HepG2 (cell line): ENCODE results near the gene ZNF234. TPM values are rescaled to one million over a fixed set of nuclear protein-coding genes. Genes with fewer than 3 reads are reported as not detected.

Experiments used
- DMAP1 ChIP-seq: IDR thresholded peaks from 2 replicates; pipeline ENCODE4 v1.6.1; 2016
- IRF2 ChIP-seq: IDR thresholded peaks from 2 replicates; pipeline ENCODE4 v1.6.1; 2018; ENCODE audit warnings: missing genetic modification reagents, missing compliant biosample characterization
- KDM1A ChIP-seq: IDR thresholded peaks from 2 replicates; pipeline ENCODE4 v1.6.1; 2016; ENCODE audit warnings: missing compliant biosample characterization
- KLF12 ChIP-seq: sonication (generic); formaldehyde crosslinking; IDR thresholded peaks from 2 replicates; pipeline ENCODE4 v1.4.0; 2020; ENCODE audit warnings: missing genetic modification reagents, borderline replicate concordance
- KLF16 ChIP-seq, 2 experiments: sonication (generic) in 1 of 2; formaldehyde crosslinking in 1 of 2; IDR thresholded peaks; 2 replicates each; pipeline versions ENCODE4 v1.6.1 to v1.8.0; 2016 to 2023; ENCODE audit warnings: missing genetic modification reagents in 2 of 2, missing compliant biosample characterization in 1 of 2
- NFRKB ChIP-seq: fragments of 450-650 bp; IDR thresholded peaks from 2 replicates; pipeline ENCODE4 v1.6.1; 2017
- ONECUT2 ChIP-seq: sonication (generic); formaldehyde crosslinking; IDR thresholded peaks from 2 replicates; pipeline ENCODE4 v1.4.0; 2020; ENCODE audit warnings: missing genetic modification reagents
- RFXANK ChIP-seq: IDR thresholded peaks from 2 replicates; pipeline ENCODE4 v1.6.1; 2016
- SIX1 ChIP-seq: sonication (generic); formaldehyde crosslinking; IDR thresholded peaks from 2 replicates; pipeline ENCODE4 v1.4.0; 2020; ENCODE audit warnings: missing genetic modification reagents, borderline replicate concordance
- SUZ12 ChIP-seq: fragments of 150-350 bp; IDR thresholded peaks from 2 replicates; pipeline ENCODE4 v1.6.1; 2014; ENCODE audit warnings: low read depth, low read length
- ZNF143 ChIP-seq: sonication (generic); formaldehyde crosslinking; IDR thresholded peaks from 2 replicates; pipeline ENCODE4 v1.4.0; 2020; ENCODE audit warnings: missing genetic modification reagents
- ZNF20 ChIP-seq: sonication (generic); formaldehyde crosslinking; IDR thresholded peaks from 2 replicates; pipeline ENCODE4 v1.4.0; 2020; ENCODE audit warnings: mild to moderate bottlenecking, moderate library complexity, missing genetic modification reagents
- polyA plus RNA-seq, 8 experiments: library from polyadenylated mRNA; depleted of rRNA in 3 of 8; stranded (reverse) in 7 of 8; unstranded in 1 of 8; fragments of >200 nt; fragmentation: Illumina TruSeq in 4 of 8; extraction: Trizol in 4 of 8; gene quantifications; 2 replicates each; pipeline versions ENCODE4 v1.2.1 to v1.2.3, GENCODE V29; 2011 to 2016; ENCODE audit warnings: low read depth in 4 of 8, missing spikeins in 1 of 8, mixed read lengths in 1 of 8; ENCODE audit not compliant: insufficient read depth in 1 of 8
- total RNA-seq, 5 experiments: library from RNA; depleted of rRNA; stranded (reverse); fragments of >200 nt; fragmentation: Illumina TruSeq; extraction: Trizol; gene quantifications; 2 replicates each; pipeline ENCODE4 v1.2.3, GENCODE V29; 2016; ENCODE audit warnings: low read depth in 1 of 5
- TF ChIP-seq, protein P1 (sequence below), 2 experiments: fragments of 450-650 bp in 1 of 2; sonication (generic) in 1 of 2; formaldehyde crosslinking in 1 of 2; IDR thresholded peaks; 2 replicates each; pipeline versions ENCODE4 v1.6.1 to v1.8.0; 2016 to 2022; ENCODE audit warnings: antibody characterized with exemption in 1 of 2, mild to moderate bottlenecking in 1 of 2, missing genetic modification reagents in 1 of 2
- TF ChIP-seq, protein P2 (sequence below): sonication (generic); formaldehyde crosslinking; IDR thresholded peaks from 2 replicates; pipeline ENCODE4 v1.4.0; 2020; ENCODE audit warnings: missing genetic modification reagents
- TF ChIP-seq, protein P3 (sequence below): IDR thresholded peaks from 2 replicates; pipeline ENCODE4 v1.6.1; 2016; ENCODE audit warnings: missing compliant biosample characterization, missing genetic modification reagents, borderline replicate concordance
- TF ChIP-seq, protein P4 (sequence below): sonication (generic); formaldehyde crosslinking; conservative IDR thresholded peaks from 2 replicates; pipeline ENCODE4 v1.4.0; 2020; ENCODE audit warnings: missing genetic modification reagents

ZNF234 gene
- total and polyA plus RNA-seq, 2 of the 13 experiments (the other 11 are each of a cell fraction or from before 2014, with no cell fraction given): 3.5 to 11.2 TPM

DNA sequence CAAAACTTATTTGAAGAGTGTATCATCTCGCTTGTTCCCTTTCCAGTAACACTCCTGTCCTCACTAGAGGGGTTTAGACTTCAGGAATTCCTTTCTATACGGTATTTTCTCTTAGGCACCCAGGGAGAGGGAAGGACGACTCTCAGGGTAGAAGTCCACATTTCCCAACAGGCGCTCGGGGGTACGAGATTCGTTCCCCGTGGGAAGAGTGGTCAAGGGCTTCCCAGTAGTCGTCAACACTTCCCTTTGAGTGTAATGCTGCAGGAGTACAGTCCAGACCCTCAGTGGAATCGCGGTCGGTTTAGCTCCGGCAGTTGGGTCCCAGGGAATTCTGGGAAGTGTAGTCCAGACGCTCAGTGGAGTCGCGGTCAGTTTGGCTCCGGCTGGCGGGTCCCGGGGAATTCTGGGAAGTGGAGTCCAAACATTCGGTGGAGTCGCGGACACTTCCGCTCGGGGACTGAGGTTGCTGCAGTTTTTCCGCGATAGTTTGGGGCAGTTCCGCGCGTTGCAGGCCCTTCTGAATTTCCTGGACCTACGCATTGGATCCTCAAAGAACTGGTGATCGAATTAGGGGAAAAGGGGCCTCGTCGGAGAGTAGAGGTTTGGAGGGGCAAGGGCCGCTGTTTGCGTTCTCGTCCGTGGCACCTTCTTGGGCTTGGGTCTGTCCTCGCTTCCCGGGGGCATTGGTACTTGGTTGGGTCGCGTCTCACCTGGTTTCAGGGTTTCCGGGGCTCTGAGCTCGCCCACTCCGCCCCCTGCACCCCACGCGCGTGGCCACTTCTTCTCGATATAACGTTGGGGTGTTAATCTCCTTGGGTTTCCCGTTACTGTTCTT is 47.2 kb upstream of the ZNF234 start, which contains the start of gene ZNF224 (continued):
- TF ChIP-seq, protein P1, sequence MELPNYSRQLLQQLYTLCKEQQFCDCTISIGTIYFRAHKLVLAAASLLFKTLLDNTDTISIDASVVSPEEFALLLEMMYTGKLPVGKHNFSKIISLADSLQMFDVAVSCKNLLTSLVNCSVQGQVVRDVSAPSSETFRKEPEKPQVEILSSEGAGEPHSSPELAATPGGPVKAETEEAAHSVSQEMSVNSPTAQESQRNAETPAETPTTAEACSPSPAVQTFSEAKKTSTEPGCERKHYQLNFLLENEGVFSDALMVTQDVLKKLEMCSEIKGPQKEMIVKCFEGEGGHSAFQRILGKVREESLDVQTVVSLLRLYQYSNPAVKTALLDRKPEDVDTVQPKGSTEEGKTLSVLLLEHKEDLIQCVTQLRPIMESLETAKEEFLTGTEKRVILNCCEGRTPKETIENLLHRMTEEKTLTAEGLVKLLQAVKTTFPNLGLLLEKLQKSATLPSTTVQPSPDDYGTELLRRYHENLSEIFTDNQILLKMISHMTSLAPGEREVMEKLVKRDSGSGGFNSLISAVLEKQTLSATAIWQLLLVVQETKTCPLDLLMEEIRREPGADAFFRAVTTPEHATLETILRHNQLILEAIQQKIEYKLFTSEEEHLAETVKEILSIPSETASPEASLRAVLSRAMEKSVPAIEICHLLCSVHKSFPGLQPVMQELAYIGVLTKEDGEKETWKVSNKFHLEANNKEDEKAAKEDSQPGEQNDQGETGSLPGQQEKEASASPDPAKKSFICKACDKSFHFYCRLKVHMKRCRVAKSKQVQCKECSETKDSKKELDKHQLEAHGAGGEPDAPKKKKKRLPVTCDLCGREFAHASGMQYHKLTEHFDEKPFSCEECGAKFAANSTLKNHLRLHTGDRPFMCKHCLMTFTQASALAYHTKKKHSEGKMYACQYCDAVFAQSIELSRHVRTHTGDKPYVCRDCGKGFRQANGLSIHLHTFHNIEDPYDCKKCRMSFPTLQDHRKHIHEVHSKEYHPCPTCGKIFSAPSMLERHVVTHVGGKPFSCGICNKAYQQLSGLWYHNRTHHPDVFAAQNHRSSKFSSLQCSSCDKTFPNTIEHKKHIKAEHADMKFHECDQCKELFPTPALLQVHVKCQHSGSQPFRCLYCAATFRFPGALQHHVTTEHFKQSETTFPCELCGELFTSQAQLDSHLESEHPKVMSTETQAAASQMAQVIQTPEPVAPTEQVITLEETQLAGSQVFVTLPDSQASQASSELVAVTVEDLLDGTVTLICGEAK (IDR thresholded peaks at IDR 0.05): no peak
- TF ChIP-seq, protein P1 (CRISPR knock-in tag; IDR thresholded peaks at IDR 0.05): no peak; the same call in 1 of the 2 replicates
- TF ChIP-seq ONECUT2 (CRISPR knock-in tag) (0 out of 2 replicates have a peak, but pooled peaks have one; percentile 15), RFXANK (CRISPR knock-in tag) (no peak), NFRKB (no peak), KLF16 (CRISPR knock-in tag; IDR thresholded peaks at IDR 0.05) (peak in 1 of 2 experiments; percentile 57; a peak in 2 of 4 replicates), IRF2 (peak; percentile 95), KDM1A (no peak), SUZ12 (peak; percentile 87), DMAP1 (CRISPR knock-in tag) (peak; percentile 38; the same call in 1 of the 2 replicates), ZNF143 (CRISPR knock-in tag) (peak; percentile 96), ZNF20 (CRISPR knock-in tag) (no peak), SIX1 (no peak), KLF12 (CRISPR knock-in tag) (peak; percentile 71; the same call in 1 of the 2 replicates)
- TF ChIP-seq, protein P2, sequence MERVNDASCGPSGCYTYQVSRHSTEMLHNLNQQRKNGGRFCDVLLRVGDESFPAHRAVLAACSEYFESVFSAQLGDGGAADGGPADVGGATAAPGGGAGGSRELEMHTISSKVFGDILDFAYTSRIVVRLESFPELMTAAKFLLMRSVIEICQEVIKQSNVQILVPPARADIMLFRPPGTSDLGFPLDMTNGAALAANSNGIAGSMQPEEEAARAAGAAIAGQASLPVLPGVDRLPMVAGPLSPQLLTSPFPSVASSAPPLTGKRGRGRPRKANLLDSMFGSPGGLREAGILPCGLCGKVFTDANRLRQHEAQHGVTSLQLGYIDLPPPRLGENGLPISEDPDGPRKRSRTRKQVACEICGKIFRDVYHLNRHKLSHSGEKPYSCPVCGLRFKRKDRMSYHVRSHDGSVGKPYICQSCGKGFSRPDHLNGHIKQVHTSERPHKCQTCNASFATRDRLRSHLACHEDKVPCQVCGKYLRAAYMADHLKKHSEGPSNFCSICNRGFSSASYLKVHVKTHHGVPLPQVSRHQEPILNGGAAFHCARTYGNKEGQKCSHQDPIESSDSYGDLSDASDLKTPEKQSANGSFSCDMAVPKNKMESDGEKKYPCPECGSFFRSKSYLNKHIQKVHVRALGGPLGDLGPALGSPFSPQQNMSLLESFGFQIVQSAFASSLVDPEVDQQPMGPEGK (CRISPR knock-in tag): 0 out of 2 replicates have a peak, but pooled peaks have one; percentile 11
- TF ChIP-seq, protein P3, sequence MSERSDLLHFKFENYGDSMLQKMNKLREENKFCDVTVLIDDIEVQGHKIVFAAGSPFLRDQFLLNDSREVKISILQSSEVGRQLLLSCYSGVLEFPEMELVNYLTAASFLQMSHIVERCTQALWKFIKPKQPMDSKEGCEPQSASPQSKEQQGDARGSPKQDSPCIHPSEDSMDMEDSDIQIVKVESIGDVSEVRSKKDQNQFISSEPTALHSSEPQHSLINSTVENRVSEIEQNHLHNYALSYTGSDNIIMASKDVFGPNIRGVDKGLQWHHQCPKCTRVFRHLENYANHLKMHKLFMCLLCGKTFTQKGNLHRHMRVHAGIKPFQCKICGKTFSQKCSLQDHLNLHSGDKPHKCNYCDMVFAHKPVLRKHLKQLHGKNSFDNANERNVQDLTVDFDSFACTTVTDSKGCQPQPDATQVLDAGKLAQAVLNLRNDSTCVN (CRISPR knock-in tag): peak; percentile 46; the same call in 1 of the 2 replicates
- TF ChIP-seq, protein P4, sequence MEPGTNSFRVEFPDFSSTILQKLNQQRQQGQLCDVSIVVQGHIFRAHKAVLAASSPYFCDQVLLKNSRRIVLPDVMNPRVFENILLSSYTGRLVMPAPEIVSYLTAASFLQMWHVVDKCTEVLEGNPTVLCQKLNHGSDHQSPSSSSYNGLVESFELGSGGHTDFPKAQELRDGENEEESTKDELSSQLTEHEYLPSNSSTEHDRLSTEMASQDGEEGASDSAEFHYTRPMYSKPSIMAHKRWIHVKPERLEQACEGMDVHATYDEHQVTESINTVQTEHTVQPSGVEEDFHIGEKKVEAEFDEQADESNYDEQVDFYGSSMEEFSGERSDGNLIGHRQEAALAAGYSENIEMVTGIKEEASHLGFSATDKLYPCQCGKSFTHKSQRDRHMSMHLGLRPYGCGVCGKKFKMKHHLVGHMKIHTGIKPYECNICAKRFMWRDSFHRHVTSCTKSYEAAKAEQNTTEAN (CRISPR knock-in tag): peak; percentile 16; the same call in 1 of the 2 replicates
